Erythroblast (primary cell): ENCODE results near the gene SLC38A1.

ENCODE experiments used
- GATA1 ChIP-seq: IDR thresholded peaks from 2 replicates; pipeline ENCODE4 v1.6.1; 2011; ENCODE audit warnings: low read depth, mild to moderate bottlenecking, control low read depth, low read length, moderate library complexity
- POLR2A ChIP-seq: IDR thresholded peaks from 2 replicates; pipeline ENCODE4 v1.6.1; 2011; ENCODE audit warnings: mild to moderate bottlenecking, low read length

DNA sequence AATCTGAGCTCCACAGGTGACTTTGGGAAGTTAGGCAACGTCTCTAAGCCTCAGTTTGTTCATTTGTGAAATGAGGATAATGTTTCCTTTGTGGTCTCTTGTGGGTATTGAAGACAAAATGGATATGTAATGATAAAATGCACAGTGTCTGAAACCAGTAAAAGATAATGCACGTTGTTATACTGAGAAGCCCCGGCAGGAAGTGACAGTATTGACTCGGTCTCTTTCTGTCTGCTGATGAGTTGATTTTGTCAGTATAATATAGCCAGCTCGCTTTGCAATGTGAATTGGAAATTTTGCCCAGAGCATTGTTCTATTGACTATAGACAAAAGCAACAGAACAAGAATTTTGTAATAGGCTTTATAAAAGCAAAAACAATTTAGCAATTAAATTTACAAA, 49.2 kb upstream of the SLC38A1 start:
- TF ChIP-seq POLR2A (no peak), GATA1 (no peak)
